CD4-positive, alpha-beta T cell (primary cell): ENCODE data around the gene AK9. TPM values are rescaled to one million over a fixed set of nuclear protein-coding genes. Genes with fewer than 3 reads are reported as not detected.

ENCODE experiments used
- ATAC-seq: fragments of 200-7000 bp; cut with Tn5 transposase; one replicate; pipeline ENCODE4 v1.10.0; 2022; ENCODE audit warnings: mild to moderate bottlenecking; ENCODE audit not compliant: poor library complexity
- CTCF ChIA-PET: fragments of 350-600 bp; sonication (Branson Sonifier 250); formaldehyde crosslinking; loops from one replicate; lab custom pipeline; 2021; ENCODE audit warnings: antibody characterized with exemption, inconsistent platforms; lab: Charles Lee
- POLR2A ChIA-PET: fragments of 350-600 bp; sonication (Branson Sonifier 250); formaldehyde crosslinking; loops from one replicate; lab custom pipeline; 2021; ENCODE audit warnings: antibody characterized with exemption, inconsistent platforms; lab: Charles Lee
- DNase-seq, 14 experiments: peaks; one replicate each; pipeline ENCODE4 v3.0.0-alpha.2; 2013 to 2020; ENCODE audit warnings: mixed read lengths in 2 of 14
- H3K27ac ChIP-seq, 2 donors: one replicate each; pipeline versions ENCODE4 v1.5.1 to v1.7.0; 2013; ENCODE audit warnings: low read length in 2 of 2, low read depth in 1 of 2, mild to moderate bottlenecking in 1 of 2
- H3K27me3 ChIP-seq, 2 experiments: 1 replicate in 1 of 2; 2 replicates in 1 of 2; pipeline versions ENCODE4 v1.6.1 to v1.7.0; 2013; ENCODE audit warnings: low read length in 2 of 2, control low read depth in 1 of 2, mild to moderate bottlenecking in 1 of 2, moderate library complexity in 1 of 2; ENCODE audit not compliant: insufficient read depth in 2 of 2, control insufficient read depth in 1 of 2
- H3K36me3 ChIP-seq: one replicate; pipeline ENCODE4 v1.6.1; 2013; ENCODE audit warnings: low read length, control low read depth; ENCODE audit not compliant: insufficient read depth
- H3K4me1 ChIP-seq: one replicate; pipeline ENCODE4 v1.6.1; 2013; ENCODE audit warnings: low read length, control low read depth; ENCODE audit not compliant: insufficient read depth
- H3K4me3 ChIP-seq: one replicate; pipeline ENCODE4 v1.5.1; 2013; ENCODE audit warnings: mild to moderate bottlenecking, low read length, moderate library complexity
- H3K9me3 ChIP-seq, 2 experiments: 1 replicate in 1 of 2; 2 replicates in 1 of 2; pipeline versions ENCODE4 v1.6.1 to v1.7.0; 2013; ENCODE audit warnings: low read length in 2 of 2, mild to moderate bottlenecking in 2 of 2, control low read depth in 1 of 2, moderate library complexity in 1 of 2; ENCODE audit not compliant: control insufficient read depth in 1 of 2, insufficient read depth in 1 of 2
- H3K27ac Mint-ChIP-seq: one replicate; pipeline ENCODE4 v1.8.0; 2020; ENCODE audit warnings: mixed read lengths
- H3K27me3 Mint-ChIP-seq: one replicate; pipeline ENCODE4 v1.8.0; 2021; ENCODE audit warnings: mixed read lengths
- H3K36me3 Mint-ChIP-seq: one replicate; pipeline ENCODE4 v1.8.0; 2021; ENCODE audit warnings: low read depth, mixed read lengths
- H3K4me1 Mint-ChIP-seq: one replicate; pipeline ENCODE4 v1.8.0; 2021; ENCODE audit warnings: low read depth, mixed read lengths
- H3K4me3 Mint-ChIP-seq: one replicate; pipeline ENCODE4 v1.8.0; 2020; ENCODE audit warnings: mild to moderate bottlenecking, mixed read lengths
- H3K9me3 Mint-ChIP-seq: one replicate; pipeline ENCODE4 v1.8.0; 2020; ENCODE audit warnings: mixed read lengths
- intact Hi-C, 2 experiments: fragments of 100-400 bp; cut with DNase I in 1 of 2; cut with micrococcal nuclease in 1 of 2; formaldehyde crosslinking; loops; one replicate each; pipeline versions ENCODE4 v1.15.1 to v1.9.0; 2023 to 2025; cut with DNase I, micrococcal nuclease
- total RNA-seq, 174 experiments: library from RNA in 2 of 174; stranded (reverse) in 2 of 174; gene quantifications; one replicate each; pipeline ENCODE4 v1.2.3 and lab custom pipeline; 2021 to 2026
- TF ChIP-seq, protein P1 (sequence below): fragments of 200-600 bp; IDR thresholded peaks from one replicate; pipeline ENCODE4 v1.8.0; 2022; ENCODE audit warnings: antibody characterized with exemption, mild to moderate bottlenecking

Gene AK9
- total RNA-seq, 2 experiments from 2014 or later: 5.3 to 6.6 TPM

DNA sequence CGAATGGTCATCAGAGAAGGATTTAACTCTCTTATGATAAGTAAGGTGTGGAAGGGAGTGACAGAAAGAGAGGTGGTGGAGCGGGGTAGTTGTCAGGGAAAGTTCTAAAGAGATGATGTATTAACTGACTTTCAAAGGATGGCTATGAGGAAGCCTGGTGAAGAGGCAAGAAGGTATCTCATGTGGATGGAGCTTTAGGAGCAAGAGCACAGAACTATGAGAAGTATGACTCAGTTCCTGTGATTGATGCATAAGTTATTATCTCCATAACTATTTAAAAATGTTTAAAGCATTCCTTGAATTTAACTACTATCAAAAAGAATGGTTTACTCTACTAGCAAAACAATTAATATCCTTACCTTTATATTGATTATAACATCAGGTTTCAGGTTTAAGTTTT lies 28.8 kb downstream of the AK9 start:
- no peaks in the 10 kb centered on the region for H3K4me1 Mint-ChIP-seq
- TF ChIP-seq, protein P1, sequence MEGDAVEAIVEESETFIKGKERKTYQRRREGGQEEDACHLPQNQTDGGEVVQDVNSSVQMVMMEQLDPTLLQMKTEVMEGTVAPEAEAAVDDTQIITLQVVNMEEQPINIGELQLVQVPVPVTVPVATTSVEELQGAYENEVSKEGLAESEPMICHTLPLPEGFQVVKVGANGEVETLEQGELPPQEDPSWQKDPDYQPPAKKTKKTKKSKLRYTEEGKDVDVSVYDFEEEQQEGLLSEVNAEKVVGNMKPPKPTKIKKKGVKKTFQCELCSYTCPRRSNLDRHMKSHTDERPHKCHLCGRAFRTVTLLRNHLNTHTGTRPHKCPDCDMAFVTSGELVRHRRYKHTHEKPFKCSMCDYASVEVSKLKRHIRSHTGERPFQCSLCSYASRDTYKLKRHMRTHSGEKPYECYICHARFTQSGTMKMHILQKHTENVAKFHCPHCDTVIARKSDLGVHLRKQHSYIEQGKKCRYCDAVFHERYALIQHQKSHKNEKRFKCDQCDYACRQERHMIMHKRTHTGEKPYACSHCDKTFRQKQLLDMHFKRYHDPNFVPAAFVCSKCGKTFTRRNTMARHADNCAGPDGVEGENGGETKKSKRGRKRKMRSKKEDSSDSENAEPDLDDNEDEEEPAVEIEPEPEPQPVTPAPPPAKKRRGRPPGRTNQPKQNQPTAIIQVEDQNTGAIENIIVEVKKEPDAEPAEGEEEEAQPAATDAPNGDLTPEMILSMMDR: no peak

GRCh38 chr6:109660526-109661320 lies 30.3 kb downstream of the AK9 start:
- no peak overlapping the region for H3K27ac ChIP-seq
- ATAC-seq: no peak
- H3K4me3 ChIP-seq: no peak overlapping the region
- intact Hi-C loops: no loop called here
- no peaks in the 10 kb centered on the region for H3K9me3 ChIP-seq
- peaks cover 19% of the 10 kb centered on the region for H3K36me3 Mint-ChIP-seq
- H3K4me1 ChIP-seq: no peaks in the 10 kb centered on the region
- no peaks in the 10 kb centered on the region for H3K4me1 Mint-ChIP-seq
- ChIA-PET CTCF (no interaction called here), POLR2A (no interaction called here)
- no peaks in the 10 kb centered on the region for H3K9me3 Mint-ChIP-seq
- TF ChIP-seq, protein P1: no peak
- no peak overlapping the region for H3K27ac Mint-ChIP-seq
- peaks cover 3% of the 10 kb centered on the region for H3K36me3 ChIP-seq
- H3K27me3 Mint-ChIP-seq: no peaks in the 10 kb centered on the region
- H3K27me3 ChIP-seq: no peaks in the 10 kb centered on the region
- no peak for DNase-seq
- no peak overlapping the region for H3K4me3 Mint-ChIP-seq

More for the DNA sequence above, 28.8 kb downstream of the AK9 start:
- Mint-ChIP-seq H3K9me3 (no peaks in the 10 kb centered on the region), H3K27me3 (no peaks in the 10 kb centered on the region), H3K36me3 (peaks cover 16% of the 10 kb centered on the region), H3K4me3 (no peak overlapping the region), H3K27ac (no peak overlapping the region)
- Histone ChIP-seq H3K36me3 (no peaks in the 10 kb centered on the region), H3K27ac (no peak overlapping the region), H3K4me1 (no peaks in the 10 kb centered on the region), H3K27me3 (no peaks in the 10 kb centered on the region), H3K9me3 (no peaks in the 10 kb centered on the region), H3K4me3 (no peak overlapping the region)
- ATAC-seq (no peak), DNase-seq (no peak)
- intact Hi-C loops: no loop called here
- ChIA-PET POLR2A (no interaction called here), CTCF (no interaction called here)

- Mint-ChIP-seq H3K4me1 (no peaks in the 10 kb centered on the region), H3K4me3 (no peak overlapping the region), H3K27ac (no peak overlapping the region), H3K36me3 (peaks cover 38% of the 10 kb centered on the region), H3K9me3 (no peaks in the 10 kb centered on the region), H3K27me3 (no peaks in the 10 kb centered on the region)
- intact Hi-C loops: no loop called here
- Histone ChIP-seq H3K27ac (no peak overlapping the region), H3K36me3 (peaks cover 3% of the 10 kb centered on the region), H3K27me3 (no peaks in the 10 kb centered on the region), H3K4me3 (no peak overlapping the region), H3K9me3 (no peaks in the 10 kb centered on the region), H3K4me1 (no peaks in the 10 kb centered on the region)
- ATAC-seq (no peak), DNase-seq (no peak)
- ChIA-PET POLR2A (no interaction called here), CTCF (no interaction called here)
- TF ChIP-seq, protein P1: no peak
These were observed 35.2 kb downstream of the AK9 start for GRCh38 chr6:109655761-109656262.
